SK-N-MC (cell line): ENCODE results near the gene LDAH.

Experiments
- DNase-seq: peaks from one replicate; pipeline ENCODE4 v3.0.0-alpha.2; 2011; ENCODE audit warnings: low read depth, low spot score
- H3K27ac ChIP-seq: fragments of 200-600 bp; sonication (generic); 2 replicates; pipeline ENCODE4 v1.5.1; 2016; ENCODE audit warnings: mixed run types
- H3K36me3 ChIP-seq: fragments of 200-600 bp; sonication (generic); 2 replicates; pipeline ENCODE4 v1.6.1; 2017; ENCODE audit warnings: antibody characterized with exemption, low read length, mixed read lengths; ENCODE audit not compliant: insufficient read depth
- H3K4me3 ChIP-seq: fragments of 200-600 bp; sonication (generic); 2 replicates; pipeline ENCODE4 v1.5.1; 2016
- H3K9ac ChIP-seq: fragments of 200-600 bp; sonication (generic); 2 replicates; pipeline ENCODE4 v1.8.0; 2017; ENCODE audit warnings: mixed run types, mixed read lengths; ENCODE audit not compliant: insufficient read length
- H3K9me3 ChIP-seq: fragments of 200-600 bp; sonication (generic); 2 replicates; pipeline ENCODE4 v1.6.1; 2017; ENCODE audit warnings: low read depth, mild to moderate bottlenecking, antibody characterized with exemption, low read length, moderate library complexity, mixed read lengths
- EZH2 ChIP-seq: fragments of 200-600 bp; sonication (generic); IDR thresholded peaks from one replicate; pipeline ENCODE4 v1.6.1; 2017; ENCODE audit warnings: antibody characterized with exemption
- FOXP2 ChIP-seq: optimal IDR thresholded peaks from 2 replicates; pipeline ENCODE3; 2011; ENCODE audit warnings: mild to moderate bottlenecking, moderate library complexity; ENCODE audit not compliant: insufficient read depth; ENCODE audit errors: extremely low read length, control extremely low read depth
- POLR2AphosphoS5 ChIP-seq: IDR thresholded peaks from 2 replicates; pipeline ENCODE4 v1.6.1; 2012; ENCODE audit warnings: mild to moderate bottlenecking, low read depth, low read length, borderline replicate concordance

Gene LDAH

GRCh38 chr2:20665243-20666004, 157.5 kb downstream of the LDAH start:
- H3K27ac ChIP-seq: no peak overlapping the region
- TF ChIP-seq FOXP2 (no peak), EZH2 (peak; percentile 21)
- no peaks in the 10 kb centered on the region for H3K9me3 ChIP-seq
- DNase-seq: no peak
- H3K36me3 ChIP-seq: no peaks in the 10 kb centered on the region
- no peak overlapping the region for H3K9ac ChIP-seq
- H3K4me3 ChIP-seq: no peak overlapping the region

- H3K27ac ChIP-seq: no peak overlapping the region
- H3K9me3 ChIP-seq: no peaks in the 10 kb centered on the region
- no peaks in the 10 kb centered on the region for H3K36me3 ChIP-seq
- DNase-seq: no peak
- TF ChIP-seq POLR2AphosphoS5: no peak
- no peak for TF ChIP-seq FOXP2
- TF ChIP-seq EZH2: no peak
- no peak overlapping the region for H3K4me3 ChIP-seq
- no peak overlapping the region for H3K9ac ChIP-seq
Observed at GRCh38 chr2:20664431-20665242, 158.3 kb downstream of the LDAH start.

- no peak overlapping the region for H3K27ac ChIP-seq
- H3K4me3 ChIP-seq: no peak overlapping the region
- no peaks in the 10 kb centered on the region for H3K36me3 ChIP-seq
- DNase-seq: no peak
- no peak for TF ChIP-seq FOXP2
- TF ChIP-seq EZH2: no peak
- no peak for TF ChIP-seq POLR2AphosphoS5
- no peaks in the 10 kb centered on the region for H3K9me3 ChIP-seq
- H3K9ac ChIP-seq: no peak overlapping the region
Observed at GRCh38 chr2:20664071-20664390, 158.9 kb downstream of the LDAH start.

GRCh38 chr2:20663196-20664070, 159.5 kb downstream of the LDAH start:
- DNase-seq: no peak
- H3K9me3 ChIP-seq: no peaks in the 10 kb centered on the region
- no peak overlapping the region for H3K4me3 ChIP-seq
- H3K36me3 ChIP-seq: no peaks in the 10 kb centered on the region
- H3K9ac ChIP-seq: no peak overlapping the region
- no peak for TF ChIP-seq EZH2
- TF ChIP-seq FOXP2: no peak
- TF ChIP-seq POLR2AphosphoS5: no peak
- H3K27ac ChIP-seq: no peak overlapping the region

- no peak overlapping the region for H3K9ac ChIP-seq
- H3K27ac ChIP-seq: no peak overlapping the region
- no peaks in the 10 kb centered on the region for H3K9me3 ChIP-seq
- no peak for DNase-seq
- H3K36me3 ChIP-seq: no peaks in the 10 kb centered on the region
- H3K4me3 ChIP-seq: no peak overlapping the region
- TF ChIP-seq POLR2AphosphoS5 (no peak), EZH2 (no peak), FOXP2 (no peak)
Observed at GRCh38 chr2:20662308-20662937, 160.5 kb downstream of the LDAH start.

- no peak overlapping the region for H3K4me3 ChIP-seq
- no peaks in the 10 kb centered on the region for H3K9me3 ChIP-seq
- H3K9ac ChIP-seq: no peak overlapping the region
- no peak for TF ChIP-seq FOXP2
- TF ChIP-seq POLR2AphosphoS5: no peak
- TF ChIP-seq EZH2: no peak
- DNase-seq: peak; percentile 24
- no peaks in the 10 kb centered on the region for H3K36me3 ChIP-seq
- H3K27ac ChIP-seq: no peak overlapping the region
Observed at GRCh38 chr2:20661421-20662307, 161.2 kb downstream of the LDAH start.

- TF ChIP-seq EZH2 (no peak), POLR2AphosphoS5 (no peak), FOXP2 (no peak)
- no peak overlapping the region for H3K9ac ChIP-seq
- no peak overlapping the region for H3K27ac ChIP-seq
- no peak overlapping the region for H3K4me3 ChIP-seq
- H3K36me3 ChIP-seq: no peaks in the 10 kb centered on the region
- H3K9me3 ChIP-seq: no peaks in the 10 kb centered on the region
- DNase-seq: no peak
Observed at GRCh38 chr2:20660506-20661420, 162.1 kb downstream of the LDAH start.
